Fibroblast of lung (primary cell): Measurements from ENCODE around the gene RHEB. TPM values are rescaled to one million over a fixed set of nuclear protein-coding genes. Genes with fewer than 3 reads are reported as not detected.
A peak's percentile ranks its signal among the peaks of the same experiment; 100 is the strongest.

Experiments used
- DNase-seq, 2 donors: peaks; one replicate each; pipeline versions ENCODE4 v3.0.0 to v3.0.0-alpha.2; 2010; ENCODE audit warnings: low read depth in 2 of 2
- H2AFZ ChIP-seq: 2 replicates; pipeline ENCODE4 v1.5.1; 2012; ENCODE audit warnings: low read length, control low read depth, inconsistent platforms
- H3K27ac ChIP-seq: 2 replicates; pipeline ENCODE4 v1.5.1; 2011; ENCODE audit warnings: low read length, control low read depth; ENCODE audit not compliant: insufficient read depth
- H3K27me3 ChIP-seq: 2 replicates; pipeline ENCODE4 v1.5.1; 2011; ENCODE audit warnings: mild to moderate bottlenecking, low read length; ENCODE audit not compliant: control insufficient read depth, insufficient read depth
- H3K36me3 ChIP-seq: 2 replicates; pipeline ENCODE4 v1.5.1; 2011; ENCODE audit warnings: low read length; ENCODE audit not compliant: control insufficient read depth, insufficient read depth
- H3K4me1 ChIP-seq: 2 replicates; pipeline ENCODE4 v1.5.1; 2011; ENCODE audit warnings: low read length; ENCODE audit not compliant: control insufficient read depth, insufficient read depth; ENCODE audit errors: extremely low read depth
- H3K4me2 ChIP-seq: 2 replicates; pipeline ENCODE4 v1.5.1; 2011; ENCODE audit warnings: low read length, control low read depth; ENCODE audit not compliant: insufficient read depth; ENCODE audit errors: extremely low read depth
- H3K4me3 ChIP-seq, 4 experiments: fragments of 200-600 bp in 1 of 4; sonication (generic) in 1 of 4; replicated peaks in 1 of 4; 2 replicates each; pipeline ENCODE4 v1.5.1; 2011 to 2016; ENCODE audit warnings: low read length in 4 of 4, low read depth in 3 of 4, mild to moderate bottlenecking in 3 of 4, control low read depth in 2 of 4, inconsistent platforms in 1 of 4, mixed read lengths in 1 of 4; ENCODE audit not compliant: insufficient read depth in 1 of 4; ENCODE audit errors: control extremely low read depth in 1 of 4
- H3K79me2 ChIP-seq: 2 replicates; pipeline ENCODE4 v1.5.1; 2012; ENCODE audit warnings: mild to moderate bottlenecking, low read length, inconsistent platforms; ENCODE audit not compliant: control insufficient read depth, insufficient read depth
- H3K9ac ChIP-seq: 2 replicates; pipeline ENCODE4 v1.5.1; 2011; ENCODE audit warnings: mild to moderate bottlenecking, low read length, control low read depth; ENCODE audit not compliant: insufficient read depth
- H3K9me3 ChIP-seq: 2 replicates; pipeline ENCODE4 v1.5.1; 2012; ENCODE audit warnings: low read depth, low read length; ENCODE audit not compliant: control insufficient read depth, insufficient read depth
- H4K20me1 ChIP-seq: 2 replicates; pipeline ENCODE4 v1.5.1; 2011; ENCODE audit warnings: low read length; ENCODE audit not compliant: control insufficient read depth, insufficient read depth; ENCODE audit errors: extremely low read depth
- CTCF ChIP-seq, 2 donors: IDR thresholded peaks in 1 of 2; conservative IDR thresholded peaks in 1 of 2; 1 replicate in 1 of 2; 2 replicates in 1 of 2; pipeline ENCODE4 v1.5.1; 2011 to 2012; ENCODE audit warnings: low read length in 2 of 2, control low read depth in 1 of 2, inconsistent platforms in 1 of 2, low read depth in 1 of 2, mild to moderate bottlenecking in 1 of 2
- EZH2 ChIP-seq: IDR thresholded peaks from 2 replicates; pipeline ENCODE4 v1.5.1; 2012; ENCODE audit warnings: low read length, control low read depth, mild to moderate bottlenecking; ENCODE audit errors: missing control alignments
- polyA plus RNA-seq, 2 donors: library from polyadenylated mRNA; depleted of rRNA in 1 of 2; stranded (reverse) in 1 of 2; unstranded in 1 of 2; fragments of >200 nt; gene quantifications; 2 replicates each; pipeline ENCODE4 v1.2.1, GENCODE V29; 2011 to 2012; ENCODE audit warnings: missing spikeins in 1 of 2
- total RNA-seq: library from RNA; depleted of rRNA; stranded (reverse); fragments of >200 nt; gene quantifications from 2 replicates; pipeline ENCODE4 v1.2.1, GENCODE V29; 2014

Gene RHEB
- total and polyA plus RNA-seq, 2 donors (not counting 1 experiment from before 2014, with no cell fraction given), result 81.4 to 135 TPM

DNA sequence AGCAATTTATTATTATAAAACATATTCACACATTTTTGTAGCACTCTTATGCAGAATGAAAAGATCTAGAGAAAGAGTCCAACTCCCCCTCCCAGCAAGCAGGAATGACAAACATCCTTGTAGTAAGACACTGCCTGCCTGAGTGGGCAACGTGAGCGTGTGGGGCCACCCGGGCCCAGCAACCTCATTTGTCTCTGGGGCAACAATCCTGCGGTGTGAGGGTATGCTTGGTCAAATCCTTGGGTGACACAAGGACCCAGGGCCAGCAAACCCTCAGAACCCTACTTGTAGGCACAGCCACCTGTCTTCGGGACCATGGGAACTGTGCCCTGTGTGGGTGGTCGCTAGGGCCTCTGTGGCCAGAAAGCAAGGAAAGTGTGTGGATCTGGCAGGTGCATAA lies 10.7 kb downstream of the RHEB start:
- H3K4me1 ChIP-seq, result peaks cover 10% of the 10 kb centered on the region
- H3K27me3 ChIP-seq, result no peaks in the 10 kb centered on the region
- H4K20me1 ChIP-seq, result peaks cover 9% of the 10 kb centered on the region
- peaks cover 98% of the 10 kb centered on the region for H3K79me2 ChIP-seq
- H3K9me3 ChIP-seq, result no peaks in the 10 kb centered on the region
- no peak overlapping the region for H3K4me2 ChIP-seq
- DNase-seq, result no peak
- no peak overlapping the region for H3K27ac ChIP-seq
- no peaks in the 10 kb centered on the region for H3K36me3 ChIP-seq
- no peak overlapping the region for H3K4me3 ChIP-seq
- no peak overlapping the region for H2AFZ ChIP-seq
- H3K9ac ChIP-seq, result no peak overlapping the region
- no peak for TF ChIP-seq CTCF (conservative IDR thresholded peaks at IDR 0.05 in 1 of 2, IDR thresholded peaks at IDR 0.05 in 1 of 2; ENCODE audit: low read depth in 1 of 2, low read length in 2 of 2)
- TF ChIP-seq EZH2, result no peak

- TF ChIP-seq EZH2 (no peak), CTCF (conservative IDR thresholded peaks at IDR 0.05 in 1 of 2, IDR thresholded peaks at IDR 0.05 in 1 of 2; ENCODE audit: low read depth in 1 of 2, low read length in 2 of 2) (no peak)
- no peak overlapping the region for H3K4me2 ChIP-seq
- H3K4me1 ChIP-seq, result peaks cover 11% of the 10 kb centered on the region
- H3K4me3 ChIP-seq, result no peak overlapping the region
- no peak for DNase-seq
- H3K9me3 ChIP-seq, result no peaks in the 10 kb centered on the region
- H4K20me1 ChIP-seq, result peaks cover 7% of the 10 kb centered on the region
- H3K79me2 ChIP-seq, result peaks cover 93% of the 10 kb centered on the region
- no peaks in the 10 kb centered on the region for H3K27me3 ChIP-seq
- no peak overlapping the region for H3K9ac ChIP-seq
- H3K27ac ChIP-seq, result no peak overlapping the region
- no peaks in the 10 kb centered on the region for H3K36me3 ChIP-seq
- H2AFZ ChIP-seq, result no peak overlapping the region
Observed at GRCh38 chr7:151507806-151508205, 11.9 kb downstream of the RHEB start.

DNA sequence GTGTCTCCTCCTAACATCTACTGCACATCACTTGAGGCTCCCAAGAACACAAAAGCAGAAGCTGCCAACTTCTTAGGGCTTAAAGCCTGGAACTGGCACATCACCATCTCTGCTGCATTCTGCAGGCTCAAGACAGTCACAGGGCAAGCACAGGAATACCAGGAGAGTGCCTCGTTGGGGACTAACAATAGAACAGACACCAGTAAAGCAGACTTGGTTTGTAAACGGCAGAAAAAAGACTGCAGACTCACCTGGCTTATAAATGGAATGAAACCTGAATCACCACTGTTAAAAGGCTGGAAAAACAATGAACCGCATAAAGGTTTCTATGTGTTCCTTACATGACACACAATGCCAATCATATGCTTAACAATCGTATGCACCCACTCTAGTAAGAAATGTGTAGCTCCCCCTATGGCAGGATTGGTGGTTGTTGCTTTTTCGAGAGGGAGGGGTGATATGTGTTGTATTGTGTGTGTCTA lies 12.8 kb downstream of the RHEB start:
- Histone ChIP-seq H2AFZ (no peak overlapping the region), H3K36me3 (no peaks in the 10 kb centered on the region), H3K9me3 (no peaks in the 10 kb centered on the region), H3K27ac (no peak overlapping the region), H4K20me1 (peaks cover 3% of the 10 kb centered on the region), H3K4me3 (no peak overlapping the region), H3K9ac (no peak overlapping the region), H3K4me2 (no peak overlapping the region), H3K79me2 (peaks cover 93% of the 10 kb centered on the region), H3K4me1 (peaks cover 9% of the 10 kb centered on the region), H3K27me3 (no peaks in the 10 kb centered on the region)
- no peak for TF ChIP-seq EZH2
- TF ChIP-seq CTCF (conservative IDR thresholded peaks at IDR 0.05 in 1 of 2, IDR thresholded peaks at IDR 0.05 in 1 of 2; ENCODE audit: low read depth in 1 of 2, low read length in 2 of 2), result peak in 1 of 2 donors; percentile 23
- no peak for DNase-seq
